Measurements from ENCODE around the gene CLSTN2.

The CLSTN2 gene

GRCh38 chr3:140055092-140055791, 120.3 kb downstream of the CLSTN2 start:
- no peak for DNase-seq

GRCh38 chr3:140056047-140056446, 121.1 kb downstream of the CLSTN2 start:
- DNase-seq = no peak

GRCh38 chr3:140061211-140061610, 126.2 kb downstream of the CLSTN2 start:
- DNase-seq = no peak

- DNase-seq = no peak
Observed at GRCh38 chr3:140062461-140062860, 127.5 kb downstream of the CLSTN2 start.

GRCh38 chr3:140067487-140067886, 132.5 kb downstream of the CLSTN2 start:
- DNase-seq = no peak

GRCh38 chr3:140068494-140069017, 133.6 kb downstream of the CLSTN2 start:
- DNase-seq = no peak

GRCh38 chr3:140073278-140074045, 138.5 kb downstream of the CLSTN2 start:
- no peak for DNase-seq

GRCh38 chr3:140076552-140076951, 141.6 kb downstream of the CLSTN2 start:
- DNase-seq = no peak

- DNase-seq = no peak
Observed at GRCh38 chr3:140077406-140077805, 142.4 kb downstream of the CLSTN2 start.

- DNase-seq = no peak
Observed at GRCh38 chr3:140078343-140078742, 143.4 kb downstream of the CLSTN2 start.

GRCh38 chr3:140078940-140079339, 144.0 kb downstream of the CLSTN2 start:
- DNase-seq = no peak

- no peak for DNase-seq
Observed at GRCh38 chr3:140081887-140082286, 146.9 kb downstream of the CLSTN2 start.

- DNase-seq = no peak
Observed at GRCh38 chr3:140085001-140085400, 150.0 kb downstream of the CLSTN2 start.

GRCh38 chr3:140086642-140087041, 151.7 kb downstream of the CLSTN2 start:
- no peak for DNase-seq

- DNase-seq = no peak
Observed at GRCh38 chr3:140088058-140088457, 153.1 kb downstream of the CLSTN2 start.

- no peak for DNase-seq
Observed at GRCh38 chr3:140088513-140088912, 153.5 kb downstream of the CLSTN2 start.

GRCh38 chr3:140089403-140090072, 154.6 kb downstream of the CLSTN2 start:
- no peak for DNase-seq

GRCh38 chr3:140091143-140091542, 156.2 kb downstream of the CLSTN2 start:
- DNase-seq = no peak

GRCh38 chr3:140092848-140093536, 158.0 kb downstream of the CLSTN2 start:
- DNase-seq = no peak

- DNase-seq = no peak
Observed at GRCh38 chr3:140093742-140094141, 158.8 kb downstream of the CLSTN2 start.

- DNase-seq = no peak
Observed at GRCh38 chr3:140094487-140094886, 159.5 kb downstream of the CLSTN2 start.

GRCh38 chr3:140096037-140096436, 161.1 kb downstream of the CLSTN2 start:
- no peak for DNase-seq

Data from 8988T (cell line).